GM12873 (cell line): ENCODE measurements around the gene USF3.

Source experiments
- CTCF ChIP-seq: IDR thresholded peaks from 2 replicates; pipeline ENCODE4 v1.5.1; 2012; ENCODE audit warnings: low read depth, mild to moderate bottlenecking, moderate library complexity, low read length, control low read depth; ENCODE audit not compliant: insufficient read depth; ENCODE audit errors: missing control alignments

The USF3 gene

GRCh38 chr3:113634782-113635474, 61.5 kb downstream of the USF3 start:
- no peak for TF ChIP-seq CTCF

- no peak for TF ChIP-seq CTCF
These were observed 64.9 kb downstream of the USF3 start for GRCh38 chr3:113631573-113631972.

- TF ChIP-seq CTCF, result no peak
These were observed 65.4 kb downstream of the USF3 start for GRCh38 chr3:113630956-113631542.

GRCh38 chr3:113629584-113630421, 66.6 kb downstream of the USF3 start:
- no peak for TF ChIP-seq CTCF

GRCh38 chr3:113628788-113629187, 67.7 kb downstream of the USF3 start:
- no peak for TF ChIP-seq CTCF

GRCh38 chr3:113628316-113628715, 68.1 kb downstream of the USF3 start:
- no peak for TF ChIP-seq CTCF

- TF ChIP-seq CTCF, result peak; percentile 76
These were observed 69.7 kb downstream of the USF3 start for GRCh38 chr3:113626503-113627371.
